ENCODE measurements around the gene CDKN3. TPM values are rescaled to one million over a fixed set of nuclear protein-coding genes. Genes with fewer than 3 reads are reported as not detected.
"Not testable (repeated sequence)": the region's sequence is repeated elsewhere in the genome, so short reads cannot be mapped to it uniquely, and the experiment has no call there.

The CDKN3 gene
- total RNA-seq, 2 donors from 2014 or later, result 62.1 to 106 TPM

GRCh38 chr14:54435500-54435981 is 38.7 kb downstream of the CDKN3 start:
- peak in 1 of 2 donors; percentile 21 for DNase-seq (ENCODE audit: low spot score in 2 of 2)
- no peaks in the 10 kb centered on the region for H3K9me3 Mint-ChIP-seq
- peak overlapping the region; percentile 86 to 93 for H3K27ac Mint-ChIP-seq
- peaks cover 23 to 55% of the 10 kb centered on the region in 2 donors for H3K36me3 Mint-ChIP-seq
- ATAC-seq, result peak; percentile 97 to 98

DNA sequence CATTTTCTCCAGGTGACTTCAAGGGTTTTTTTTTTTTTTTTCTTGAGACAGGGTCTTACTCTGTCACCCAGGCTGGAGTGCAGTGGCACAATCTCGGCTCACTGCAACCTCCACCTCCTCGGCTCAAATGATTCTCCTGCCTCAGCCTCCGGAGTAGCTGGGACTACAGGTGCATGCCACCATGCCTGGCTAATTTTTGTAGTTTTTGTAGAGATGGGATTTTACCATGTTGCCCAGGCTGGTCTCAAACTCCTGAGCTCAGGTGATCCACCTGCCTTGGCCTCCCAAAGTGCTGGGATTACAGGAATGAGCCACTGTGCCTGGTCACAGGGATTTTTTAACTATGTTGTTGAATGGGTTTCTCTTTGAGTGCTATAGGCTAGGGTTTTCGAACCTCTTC is 41.1 kb downstream of the CDKN3 start:
- ATAC-seq; H3K27ac Mint-ChIP-seq; H3K9me3 Mint-ChIP-seq; DNase-seq (ENCODE audit: low spot score in 2 of 2): not testable (repeated sequence)
- H3K36me3 Mint-ChIP-seq, result peaks cover 28 to 48% of the 10 kb centered on the region in 2 donors

- Mint-ChIP-seq H3K9me3 (no peaks in the 10 kb centered on the region), H3K27ac (no peak overlapping the region), H3K36me3 (peaks cover 28 to 46% of the 10 kb centered on the region in 2 donors)
- DNase-seq (ENCODE audit: low spot score in 2 of 2) (no peak), ATAC-seq (no peak)
Measured at GRCh38 chr14:54438703-54439102, 41.9 kb downstream of the CDKN3 start.

- ATAC-seq (no peak), DNase-seq (ENCODE audit: low spot score in 2 of 2) (no peak)
- Mint-ChIP-seq H3K27ac (peak overlapping the region; percentile 92 to 94), H3K9me3 (no peaks in the 10 kb centered on the region), H3K36me3 (peaks cover 24 to 33% of the 10 kb centered on the region in 2 donors)
Measured at GRCh38 chr14:54440037-54440436, 43.2 kb downstream of the CDKN3 start.

DNA sequence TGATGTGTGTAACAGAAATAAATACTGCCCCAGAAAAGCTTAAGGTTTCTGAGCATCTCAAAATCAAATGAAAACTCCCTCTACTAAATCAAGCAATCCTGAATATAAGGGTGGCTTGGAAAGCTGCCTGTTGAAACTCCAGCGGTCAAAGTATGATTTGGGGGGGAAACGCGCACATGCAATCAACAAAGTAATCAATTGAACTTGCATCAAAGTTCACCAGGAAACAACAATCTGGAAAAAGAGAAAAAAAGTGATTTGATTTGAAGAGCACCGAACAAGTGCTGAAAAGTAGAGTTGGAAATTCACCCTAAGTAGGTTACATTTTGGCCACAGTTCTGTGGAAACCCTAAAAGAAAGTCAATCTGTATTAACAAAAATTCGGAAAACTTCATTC is 43.7 kb downstream of the CDKN3 start:
- peak overlapping the region; percentile 92 to 94 for H3K27ac Mint-ChIP-seq
- H3K36me3 Mint-ChIP-seq, result peaks cover 23 to 31% of the 10 kb centered on the region in 2 donors
- no peaks in the 10 kb centered on the region for H3K9me3 Mint-ChIP-seq
- DNase-seq (ENCODE audit: low spot score in 2 of 2), result no peak
- ATAC-seq, result no peak

DNA sequence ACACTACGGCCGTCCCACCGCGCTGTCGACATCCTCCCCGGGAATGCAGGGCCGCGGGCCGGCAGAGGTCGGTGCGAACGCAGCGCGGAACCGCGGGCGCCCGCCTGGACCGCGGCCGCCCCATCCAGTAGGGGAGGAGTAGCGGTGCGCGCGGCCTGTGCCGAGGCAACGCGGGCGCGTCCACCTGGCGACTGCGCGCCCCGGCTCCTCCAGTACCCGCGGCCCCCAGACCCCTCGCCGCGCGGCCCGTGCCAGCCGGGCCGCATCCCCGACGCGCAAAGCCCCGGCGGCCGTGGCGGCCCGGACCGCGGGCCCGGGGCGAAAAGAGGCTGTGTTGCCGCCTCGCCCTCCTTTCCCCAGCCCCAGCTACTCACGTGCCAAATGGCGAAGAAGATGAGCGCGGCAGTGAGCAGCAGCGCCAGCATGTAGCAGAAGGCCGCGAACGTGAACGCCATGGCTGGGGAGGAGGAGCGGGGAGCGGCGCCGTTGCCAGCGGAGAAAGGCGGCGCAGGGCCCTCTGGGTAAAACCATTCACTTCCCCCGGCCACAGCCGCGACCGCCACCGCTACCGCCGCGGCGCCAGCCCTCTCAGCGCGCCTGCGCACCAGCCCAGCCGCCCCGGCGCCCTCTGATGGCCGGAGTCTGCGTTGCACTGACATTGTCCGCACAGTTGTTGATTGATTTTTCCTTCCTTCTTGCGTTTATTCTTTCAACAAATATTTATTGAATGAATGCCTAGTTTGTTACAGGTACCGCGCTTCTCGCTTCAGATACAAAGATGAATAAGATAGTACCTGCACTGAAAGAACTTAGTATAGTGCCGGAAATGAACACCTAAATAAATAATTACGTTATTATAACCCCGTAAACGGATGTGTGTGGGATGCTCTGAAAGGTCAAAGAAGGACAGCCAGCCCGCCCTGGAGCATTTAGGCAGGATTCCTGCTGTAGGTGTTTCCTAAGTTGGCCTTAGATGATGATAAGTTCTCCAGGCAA is 44.4 kb downstream of the CDKN3 start, which contains the start of gene CNIH1:
TSS of gene CNIH1 (minus strand) at position 502 of the 996 bp plus-strand sequence. CDS start at position 455, 47 bp downstream.
- ATAC-seq, result peak; percentile 95 to 96
- peak within 1 kb of the TSS; percentile 94 to 97 for H3K27ac Mint-ChIP-seq
- H3K36me3 Mint-ChIP-seq, result peaks cover 18 to 26% of the 10 kb centered on the region in 2 donors
- peak; percentile 94 to 97 for DNase-seq (ENCODE audit: low spot score in 2 of 2)
- no peaks in the 10 kb centered on the region for H3K9me3 Mint-ChIP-seq

- peaks cover 11 to 17% of the 10 kb centered on the region in 2 donors for H3K36me3 Mint-ChIP-seq
- not testable (repeated sequence) for H3K27ac Mint-ChIP-seq; H3K9me3 Mint-ChIP-seq; ATAC-seq; DNase-seq (ENCODE audit: low spot score in 2 of 2)
Measured at GRCh38 chr14:54442961-54443360, 46.2 kb downstream of the CDKN3 start.

- Mint-ChIP-seq H3K9me3 (no peaks in the 10 kb centered on the region), H3K36me3 (peaks cover 10 to 11% of the 10 kb centered on the region in 2 donors), H3K27ac (no peak overlapping the region)
- no peak for ATAC-seq
- no peak for DNase-seq (ENCODE audit: low spot score in 2 of 2)
Measured at GRCh38 chr14:54443981-54444380, 47.2 kb downstream of the CDKN3 start.

- Mint-ChIP-seq H3K27ac (no peak overlapping the region), H3K36me3 (peaks cover 10 to 11% of the 10 kb centered on the region in 2 donors), H3K9me3 (no peaks in the 10 kb centered on the region)
- ATAC-seq (no peak), DNase-seq (ENCODE audit: low spot score in 2 of 2) (no peak)
Measured at GRCh38 chr14:54444681-54445080, 47.9 kb downstream of the CDKN3 start.

GRCh38 chr14:54446161-54446693 is 49.4 kb downstream of the CDKN3 start:
- Mint-ChIP-seq H3K9me3 (no peaks in the 10 kb centered on the region), H3K36me3 (peaks cover 0 to 4% of the 10 kb centered on the region in 2 donors), H3K27ac (no peak overlapping the region)
- no peak for ATAC-seq
- no peak for DNase-seq (ENCODE audit: low spot score in 2 of 2)

DNA sequence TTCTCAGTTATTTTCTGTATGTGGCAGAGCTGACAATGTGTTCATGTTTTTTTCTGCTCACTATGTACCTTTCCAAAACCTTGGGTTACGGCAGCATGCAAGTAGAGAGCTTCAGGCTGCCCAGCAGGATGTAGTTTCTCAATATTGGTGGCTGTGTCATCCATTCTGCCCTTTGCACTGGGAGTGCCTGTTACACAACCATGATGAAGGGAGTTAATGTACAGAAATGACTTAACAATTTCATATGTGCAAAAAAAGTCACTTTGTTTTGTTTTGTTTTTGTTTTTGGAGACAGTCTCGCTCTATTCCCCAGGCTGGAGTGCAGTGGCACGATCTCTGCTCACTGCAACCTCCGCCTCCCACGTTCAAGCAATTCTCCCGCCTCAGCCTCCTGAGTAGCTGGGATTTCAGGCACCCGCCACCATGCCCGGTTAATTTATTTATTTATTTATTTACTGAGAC is 50.5 kb downstream of the CDKN3 start:
- H3K27ac Mint-ChIP-seq, result no peak overlapping the region
- no peaks in the 10 kb centered on the region for H3K36me3 Mint-ChIP-seq
- no peaks in the 10 kb centered on the region for H3K9me3 Mint-ChIP-seq
- DNase-seq (ENCODE audit: low spot score in 2 of 2) (no peak), ATAC-seq (peak; percentile 50 to 64)

GRCh38 chr14:54450535-54450934 is 53.7 kb downstream of the CDKN3 start:
- DNase-seq (ENCODE audit: low spot score in 2 of 2), result no peak
- Mint-ChIP-seq H3K27ac (no peak overlapping the region), H3K9me3 (no peaks in the 10 kb centered on the region), H3K36me3 (no peaks in the 10 kb centered on the region)
- peak; percentile 75 to 78 for ATAC-seq

GRCh38 chr14:54451121-54451601 is 54.4 kb downstream of the CDKN3 start:
- Mint-ChIP-seq H3K36me3 (no peaks in the 10 kb centered on the region), H3K9me3 (no peaks in the 10 kb centered on the region), H3K27ac (no peak overlapping the region)
- DNase-seq (ENCODE audit: low spot score in 2 of 2) (no peak), ATAC-seq (no peak)

DNA sequence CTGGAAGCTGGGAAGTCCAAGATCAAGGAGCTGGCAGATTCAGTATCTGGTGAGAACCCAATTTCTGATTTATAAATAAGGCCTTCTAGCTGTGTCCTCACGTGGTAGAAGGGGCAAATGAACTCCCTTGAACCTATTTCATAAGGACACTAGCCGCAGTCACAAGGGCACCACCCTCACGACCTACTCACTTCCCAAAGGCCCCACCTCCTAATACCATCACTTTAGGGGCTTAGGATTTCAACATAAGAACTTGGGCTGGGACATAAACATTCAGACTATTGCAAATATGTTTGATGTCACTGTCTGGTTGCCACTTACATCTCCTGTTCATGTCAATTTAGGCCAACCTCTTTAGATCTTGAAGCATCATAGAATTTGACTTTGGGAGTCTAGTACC is 55.2 kb downstream of the CDKN3 start:
- ATAC-seq (no peak), DNase-seq (ENCODE audit: low spot score in 2 of 2) (no peak)
- Mint-ChIP-seq H3K9me3 (no peaks in the 10 kb centered on the region), H3K36me3 (no peaks in the 10 kb centered on the region), H3K27ac (no peak overlapping the region)

DNA sequence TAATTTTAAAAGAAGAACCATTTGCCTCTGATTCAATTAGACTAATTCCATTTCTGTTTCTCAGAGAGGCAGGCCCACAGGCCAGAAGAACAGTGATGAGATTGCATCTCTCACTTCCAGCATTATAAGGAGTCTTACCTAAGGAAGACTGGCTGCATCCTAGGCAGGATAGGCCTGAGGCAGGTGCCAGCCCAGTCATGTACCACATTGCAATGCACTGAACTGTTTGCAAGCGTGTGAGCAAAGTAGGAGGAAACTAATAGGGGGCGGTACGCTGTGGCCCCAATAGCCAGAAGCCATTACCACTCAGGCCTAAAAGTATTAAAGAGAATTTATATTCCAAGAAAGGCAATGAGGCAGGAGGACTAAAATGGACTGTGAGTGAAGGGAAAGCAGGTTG is 56.4 kb downstream of the CDKN3 start:
- ATAC-seq (no peak), DNase-seq (ENCODE audit: low spot score in 2 of 2) (no peak)
- peaks cover 0 to 1% of the 10 kb centered on the region in 2 donors for H3K36me3 Mint-ChIP-seq
- peaks cover 0 to under 1% of the 10 kb centered on the region in 2 donors for H3K9me3 Mint-ChIP-seq
- no peak overlapping the region for H3K27ac Mint-ChIP-seq

DNA sequence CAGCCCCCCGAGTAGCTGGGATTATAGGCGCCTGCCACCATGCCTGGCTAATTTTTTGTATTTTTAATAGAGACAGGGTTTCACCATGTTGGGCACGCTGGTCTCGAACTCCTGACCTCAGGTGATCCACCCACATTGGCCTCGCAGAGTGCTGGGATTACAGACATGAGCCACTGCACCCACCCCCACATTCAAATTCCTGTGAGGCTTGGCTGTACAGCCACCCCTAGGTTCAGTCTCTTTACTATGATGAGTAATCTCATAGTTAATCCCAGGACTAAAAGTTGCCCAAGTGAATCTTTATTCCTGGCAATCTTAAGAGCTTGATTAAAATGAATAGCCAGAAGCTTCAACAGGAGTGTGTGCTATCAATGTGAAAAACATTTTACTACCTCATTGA is 57.2 kb downstream of the CDKN3 start:
- not testable (repeated sequence) for H3K9me3 Mint-ChIP-seq; H3K36me3 Mint-ChIP-seq; H3K27ac Mint-ChIP-seq; ATAC-seq; DNase-seq (ENCODE audit: low spot score in 2 of 2)

GRCh38 chr14:54455363-54455762 is 58.6 kb downstream of the CDKN3 start:
- DNase-seq (ENCODE audit: low spot score in 2 of 2) (no peak), ATAC-seq (no peak)
- Mint-ChIP-seq H3K27ac (no peak overlapping the region), H3K9me3 (peaks cover 0 to 14% of the 10 kb centered on the region in 2 donors), H3K36me3 (peaks cover 12 to 21% of the 10 kb centered on the region in 2 donors)

All from activated naive CD4-positive, alpha-beta T cell treated with anti-CD3 and anti-CD28 coated beads, Interleukin-2, amount 50 U/mL, for 72 hours (primary cell).